ENCODE measurements around the gene RSPH10B2. TPM values are rescaled to one million over a fixed set of nuclear protein-coding genes. Genes with fewer than 3 reads are reported as not detected.
"Not testable (repeated sequence)": the region's sequence is repeated elsewhere in the genome, so short reads cannot be mapped to it uniquely, and the experiment has no call there.

The RSPH10B2 gene
- polyA plus RNA-seq, 10 donors: 0.21 to 0.63 (median 0.40) TPM; not detected in 2

DNA sequence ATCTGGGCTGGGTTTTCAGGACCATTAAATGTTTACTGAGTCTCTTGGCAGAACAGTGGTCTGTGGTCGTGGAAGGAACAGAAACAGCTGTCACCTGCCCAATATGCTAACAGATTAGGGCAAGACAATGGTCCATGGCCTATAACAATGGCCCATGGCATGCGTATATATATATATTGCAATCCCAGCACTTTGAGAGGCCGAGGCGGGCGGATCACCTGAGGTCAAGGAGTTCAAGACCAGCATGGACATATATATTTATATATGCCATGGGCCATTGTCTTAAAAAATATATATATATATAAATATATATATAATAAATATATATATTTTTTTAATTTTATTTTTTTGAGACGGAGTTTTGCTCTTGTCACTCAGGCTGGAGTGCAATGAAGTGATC is 27.7 kb downstream of the RSPH10B2 start:
- DNase-seq: not testable (repeated sequence)

DNA sequence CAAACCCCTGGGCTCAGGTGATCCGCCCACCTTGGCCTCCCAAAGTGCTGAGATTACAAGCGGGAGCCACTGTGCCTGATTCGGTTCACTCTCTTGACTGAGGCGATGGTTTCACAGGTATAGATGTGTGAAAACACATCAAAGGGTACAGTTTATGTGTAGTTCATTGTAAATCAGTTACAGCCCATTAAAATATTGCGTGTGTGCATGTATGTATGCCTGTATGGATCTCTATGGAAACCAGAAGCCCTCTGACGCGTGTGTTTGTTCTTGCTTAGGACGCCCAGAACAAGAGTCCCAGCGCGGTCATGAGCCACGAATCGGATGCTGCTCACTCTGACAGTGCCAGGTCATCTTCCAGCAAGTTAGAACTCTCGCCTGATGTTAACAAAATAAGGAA is 35.5 kb downstream of the RSPH10B2 start:
- DNase-seq: not testable (repeated sequence)

DNA sequence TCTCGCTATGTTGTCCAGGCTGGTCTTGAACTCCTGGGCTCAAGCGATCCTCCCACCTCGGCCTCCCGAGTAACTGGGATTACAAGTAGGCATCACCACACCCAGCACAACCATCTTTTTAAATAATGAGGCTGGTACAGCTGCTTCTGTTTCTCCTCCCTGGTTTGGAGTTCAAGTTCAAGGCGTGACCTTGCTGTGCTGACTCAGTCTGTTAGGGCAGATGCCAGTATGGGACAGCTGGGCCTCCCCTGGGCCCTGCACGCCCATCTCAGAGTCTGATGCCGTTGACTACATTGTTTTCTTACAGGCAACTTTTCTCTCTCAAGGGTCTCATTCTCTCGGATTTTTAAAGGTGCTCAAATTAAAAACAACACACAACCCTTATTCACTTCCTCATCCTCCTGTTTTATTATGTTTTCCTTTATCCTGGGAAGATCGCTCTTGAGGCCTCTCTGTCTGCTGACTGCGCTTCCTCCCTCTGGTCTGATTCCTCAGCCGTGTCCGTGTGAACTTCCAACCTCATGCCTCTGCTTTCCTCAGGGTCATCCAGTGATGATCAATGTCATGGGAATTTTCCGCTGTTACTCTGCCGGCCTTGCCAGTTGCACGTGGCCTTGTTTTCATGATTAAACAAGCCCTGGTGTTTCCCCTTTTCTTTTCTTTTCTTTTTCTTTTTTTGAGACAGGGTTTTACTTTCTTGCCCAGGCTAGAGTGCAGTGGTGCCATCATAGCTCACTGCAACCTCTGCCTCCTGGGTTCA is 38.4 kb downstream of the RSPH10B2 start:
- peak in 1 of 3 donors; percentile 8 for DNase-seq

DNA sequence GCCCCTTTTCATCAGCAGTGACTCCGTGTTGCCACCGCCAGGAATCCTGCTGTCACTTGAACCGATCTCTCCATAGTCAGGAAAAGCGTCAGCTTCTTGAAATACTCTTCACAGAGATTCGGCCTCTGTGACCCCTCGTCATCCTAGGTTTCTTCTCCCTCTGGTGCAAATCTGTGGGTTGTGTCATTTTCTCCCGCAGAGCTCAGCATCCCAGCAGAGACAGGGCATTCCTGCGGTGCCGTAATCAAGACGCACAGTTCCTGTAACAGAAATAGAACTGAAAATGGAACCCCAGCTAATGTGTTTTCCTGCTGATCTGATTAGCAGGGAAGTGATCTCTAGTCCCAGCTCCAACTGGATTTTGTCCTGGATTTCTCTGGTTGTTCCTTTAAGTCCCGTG is 40.4 kb downstream of the RSPH10B2 start:
- DNase-seq: not testable (repeated sequence)

DNA sequence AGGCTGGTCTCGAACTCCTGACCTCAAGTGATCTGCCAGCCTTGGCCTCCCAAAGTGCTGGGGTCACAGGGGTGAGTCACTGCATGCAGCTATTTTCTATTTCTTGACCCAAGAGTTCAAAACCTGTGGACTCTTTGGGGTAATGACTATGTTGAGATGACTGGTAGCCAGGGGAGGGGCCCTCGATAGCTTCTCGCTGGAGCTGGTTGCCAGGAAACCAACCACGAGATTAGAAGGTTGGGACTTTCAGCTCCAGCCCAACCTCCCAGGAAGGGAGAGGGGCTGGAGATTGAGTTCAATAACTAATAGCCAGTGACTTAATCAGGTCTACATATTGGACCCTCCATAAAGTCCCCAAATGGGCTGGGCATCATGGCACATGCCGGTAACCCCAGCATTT is 43.3 kb downstream of the RSPH10B2 start:
- not testable (repeated sequence) for DNase-seq

DNA sequence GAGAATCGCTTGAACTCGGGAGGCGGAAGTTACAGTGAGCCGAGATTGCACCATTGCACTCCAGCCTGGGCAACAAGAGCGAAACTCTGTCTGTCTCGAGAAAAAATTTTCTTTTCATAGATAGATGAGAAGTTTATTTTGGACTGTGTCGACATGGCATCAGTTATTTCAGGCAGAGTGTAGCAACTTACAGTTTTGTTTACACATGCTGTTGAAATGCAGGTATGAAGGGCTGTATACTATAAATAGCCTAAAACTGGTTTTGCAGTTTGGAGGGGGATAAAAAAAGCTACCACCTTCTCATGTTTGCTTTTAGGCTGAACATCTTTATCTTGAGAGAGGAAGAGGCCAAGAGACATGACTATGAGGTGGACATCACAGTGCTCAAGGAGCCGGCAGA is 44.1 kb downstream of the RSPH10B2 start:
- DNase-seq: not testable (repeated sequence)

DNA sequence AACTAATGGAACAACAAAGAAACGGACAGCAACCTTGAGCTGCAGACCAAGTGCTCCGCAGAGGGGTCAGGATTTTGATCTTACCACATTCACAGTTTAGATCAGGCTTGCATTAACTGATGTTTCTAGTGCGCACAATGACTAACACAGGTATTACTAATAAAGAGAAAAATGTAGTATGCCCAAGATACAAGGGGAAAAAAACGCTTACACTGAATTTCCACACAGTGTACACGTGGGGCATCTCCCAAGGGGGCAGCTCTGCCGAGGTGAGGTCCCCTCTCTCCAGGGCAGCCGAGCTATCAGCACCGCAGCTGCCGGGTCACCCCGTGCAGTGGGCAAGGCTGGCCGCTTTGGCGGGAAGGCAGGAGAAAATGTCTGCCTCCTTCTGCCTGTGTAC is 46.0 kb downstream of the RSPH10B2 start:
- not testable (repeated sequence) for DNase-seq

DNA sequence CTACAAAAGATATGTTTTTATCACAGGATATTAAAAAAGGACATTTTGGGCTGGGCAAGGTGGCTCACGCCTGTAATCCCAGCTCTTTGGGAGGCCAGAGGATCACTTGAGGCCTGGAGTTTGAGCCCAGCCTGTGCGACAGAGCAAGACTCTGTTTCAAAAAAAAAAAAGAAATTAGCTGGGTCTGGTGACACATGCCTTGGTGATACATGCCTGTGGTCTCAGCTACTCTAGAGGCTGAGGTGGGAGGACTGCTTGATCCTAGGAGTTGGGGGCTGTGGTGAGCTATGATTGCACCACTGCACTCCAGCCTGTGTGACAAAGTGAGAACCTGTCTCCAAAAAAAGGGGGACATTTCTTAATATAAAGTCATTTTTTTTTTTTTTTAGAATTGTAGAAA is 46.4 kb downstream of the RSPH10B2 start:
- not testable (repeated sequence) for DNase-seq

DNA sequence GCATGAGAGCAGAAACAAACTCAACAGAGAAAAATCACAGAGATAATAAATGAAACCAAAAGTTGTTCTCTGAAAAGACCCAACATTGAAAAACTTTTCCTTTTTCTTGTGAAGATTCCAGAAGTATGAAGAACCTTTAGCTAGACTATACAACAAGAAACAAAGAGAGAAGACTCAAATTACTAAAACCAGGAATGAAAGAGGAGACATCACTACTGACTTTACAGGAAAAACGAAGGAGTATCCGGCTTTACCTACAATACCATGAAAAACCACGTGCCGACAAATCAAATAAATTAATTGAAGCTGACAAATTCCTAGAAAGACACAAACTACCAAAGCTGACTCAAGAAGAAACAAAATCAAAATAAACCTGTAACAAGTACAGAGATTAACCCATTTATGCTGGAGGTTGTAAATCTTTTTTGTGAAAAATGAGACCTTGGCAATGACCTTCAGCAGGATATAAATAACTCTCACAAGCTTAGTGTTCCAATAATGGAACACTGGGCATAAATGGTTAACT is 53.6 kb downstream of the RSPH10B2 start:
- not testable (repeated sequence) for DNase-seq

DNA sequence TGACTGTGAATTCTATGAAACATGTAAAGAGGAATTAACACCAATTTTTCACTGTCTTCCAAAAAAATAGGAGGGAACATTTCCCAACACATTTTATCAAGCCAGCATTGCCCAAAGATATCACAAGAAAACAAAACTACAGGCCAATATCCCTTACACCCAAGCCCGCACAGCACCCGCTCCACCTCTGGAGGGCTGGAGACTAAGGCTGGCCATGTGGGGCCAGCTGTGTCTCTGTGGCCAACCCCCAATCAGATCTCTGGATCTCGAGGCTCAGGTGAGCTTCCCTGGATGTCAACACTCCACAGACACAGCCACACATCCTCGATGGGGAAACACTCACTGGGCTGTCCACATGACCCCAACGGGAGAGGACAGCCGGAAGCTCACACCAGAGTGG is 54.1 kb downstream of the RSPH10B2 start:
- DNase-seq: not testable (repeated sequence)

DNA sequence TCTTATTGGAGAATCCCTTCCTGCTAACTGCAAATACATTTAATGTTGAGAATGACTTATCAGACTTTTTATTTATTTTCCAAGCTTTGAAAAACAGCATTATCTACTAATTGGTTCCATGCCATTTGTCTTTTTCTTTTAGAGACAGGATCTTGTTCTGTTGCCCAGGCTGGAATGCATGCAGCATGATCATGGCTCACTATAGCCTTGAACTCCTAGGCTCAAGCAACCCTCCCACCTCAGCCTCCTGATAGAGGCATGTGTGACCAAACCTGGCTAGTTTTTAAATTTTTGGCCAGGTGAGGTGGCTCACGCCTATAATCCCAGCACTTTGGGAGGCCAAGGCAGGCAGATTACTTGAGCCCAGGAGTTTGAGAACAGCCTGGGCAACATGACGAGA is 59.1 kb downstream of the RSPH10B2 start:
- DNase-seq: not testable (repeated sequence)

DNA sequence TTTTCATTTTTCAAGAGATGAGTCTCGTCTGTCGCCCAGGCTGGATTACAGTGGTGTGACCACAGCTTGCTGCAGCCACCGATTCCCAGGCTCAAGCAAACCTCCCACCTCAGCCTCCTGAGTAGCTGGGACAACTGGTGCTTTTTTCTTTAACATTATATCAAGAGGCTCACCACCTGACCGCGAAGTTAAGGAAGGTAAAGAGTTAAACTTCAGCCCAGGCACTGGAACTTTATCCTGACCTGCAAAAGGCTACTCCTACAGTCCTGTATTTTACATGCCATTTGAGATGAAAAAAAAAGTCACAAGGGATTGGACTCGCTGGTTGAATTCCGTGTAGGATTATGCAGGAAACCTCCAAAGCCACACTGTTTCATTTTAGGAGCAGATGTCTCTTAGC is 61.6 kb downstream of the RSPH10B2 start:
- not testable (repeated sequence) for DNase-seq

DNA sequence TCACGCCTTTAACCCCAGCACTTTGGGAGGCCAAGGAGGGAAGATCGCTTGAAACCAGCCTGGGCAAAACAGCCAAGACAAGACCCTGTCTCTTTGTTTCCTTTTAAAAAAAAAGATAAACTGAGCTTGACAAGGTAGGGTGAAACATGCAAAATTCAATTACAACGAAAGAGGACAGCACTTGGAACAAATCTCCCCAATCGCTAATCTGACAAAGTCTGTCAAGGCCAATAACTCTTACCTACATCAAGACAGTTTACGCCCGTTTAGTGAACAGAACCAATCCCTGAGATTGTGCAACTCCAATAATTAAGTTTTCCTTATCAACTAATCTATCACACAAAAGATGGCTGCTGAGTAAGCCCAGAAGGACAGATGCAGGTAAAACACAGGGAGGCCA is 67.7 kb downstream of the RSPH10B2 start:
- DNase-seq: not testable (repeated sequence)

DNA sequence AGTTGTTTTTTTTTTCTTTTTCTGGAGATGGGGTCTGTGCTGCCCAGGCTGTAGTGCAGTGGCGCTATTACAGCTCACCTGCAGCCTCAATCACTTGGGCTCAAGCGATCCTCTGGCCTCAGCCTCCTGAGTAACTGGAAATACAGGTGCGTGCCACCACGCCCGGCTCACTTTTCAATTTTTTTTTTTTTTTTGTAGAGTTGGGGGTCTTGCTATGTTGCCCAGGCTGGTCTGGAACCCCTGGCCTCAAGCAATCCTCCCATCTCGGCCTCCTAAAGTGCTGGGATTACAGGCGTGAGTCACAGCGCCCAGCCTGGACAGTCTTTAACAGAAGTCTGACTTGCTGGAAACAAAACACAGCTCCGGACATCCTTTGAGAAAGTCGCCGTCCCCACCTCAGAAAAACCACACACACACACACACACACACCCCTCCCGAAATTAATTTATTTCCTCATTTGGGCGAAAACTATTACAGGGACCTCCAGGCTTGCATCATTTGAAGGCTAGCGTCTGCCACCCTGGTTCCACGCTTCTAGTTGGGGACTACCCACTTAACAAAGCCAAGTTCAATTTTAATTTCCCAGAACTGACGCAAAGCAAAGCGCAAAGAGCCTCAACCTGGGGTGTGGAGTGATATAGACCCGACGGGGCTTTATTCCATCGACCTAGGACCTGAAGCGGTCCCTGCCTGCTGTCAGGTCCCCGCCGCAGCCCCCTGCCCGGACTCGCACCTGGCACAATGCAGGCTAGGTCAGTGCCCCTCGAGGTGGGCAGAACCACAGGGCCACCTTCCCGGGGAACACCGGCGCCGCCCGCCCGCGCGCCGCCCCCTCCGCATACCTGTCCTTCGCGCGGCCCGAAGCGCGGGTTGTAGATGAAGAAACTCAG is 71.6 kb downstream of the RSPH10B2 start:
- DNase-seq: not testable (repeated sequence)

DNA sequence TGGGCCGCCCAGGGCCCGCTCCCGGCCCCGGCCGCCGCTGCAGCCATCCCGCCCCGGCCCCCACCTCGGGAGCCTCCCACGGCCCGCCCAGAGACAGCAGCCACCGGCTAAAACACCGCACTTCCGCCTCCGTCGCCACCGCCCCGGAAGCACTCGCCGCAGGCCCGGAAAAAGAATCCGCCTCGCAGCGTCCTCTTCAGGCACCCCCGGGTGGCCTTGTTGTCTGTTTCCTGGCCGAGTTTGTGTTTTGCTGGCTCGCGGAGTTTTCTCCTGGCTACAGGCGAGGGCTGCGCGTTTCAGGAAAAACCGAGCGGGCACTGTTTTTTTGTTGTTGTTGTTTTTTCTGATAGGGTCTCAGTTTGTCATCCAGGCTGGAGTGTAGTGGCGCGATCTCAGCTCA is 72.2 kb downstream of the RSPH10B2 start, which contains the start of gene CCZ1B:
Gene CCZ1B (minus strand): TSS at position 125 of the 400 bp plus-strand sequence. CDS start 78 bp downstream, at position 47.
- peak; percentile 52 to 83 (median 81) for DNase-seq

DNA sequence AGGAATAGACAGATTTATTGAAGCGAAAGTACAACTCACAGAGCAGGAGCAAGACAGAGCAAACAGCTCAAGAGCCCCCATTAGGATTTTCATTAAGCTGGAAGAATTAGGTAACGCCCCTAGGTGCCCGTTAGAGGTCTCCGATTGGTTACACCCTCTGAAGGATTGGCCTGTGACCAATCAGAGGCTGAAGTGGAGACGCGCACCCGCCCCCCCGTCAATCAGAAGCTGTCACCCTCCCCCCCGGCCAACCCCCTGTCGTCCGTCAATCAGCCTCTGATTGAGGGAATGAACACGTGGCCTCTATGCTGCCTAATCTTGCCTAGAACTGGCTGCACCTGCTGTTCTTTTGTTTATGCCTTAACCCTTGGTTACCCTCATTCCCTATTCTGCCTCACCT is 73.3 kb downstream of the RSPH10B2 start:
- peak in 2 of 3 donors; percentile 16 to 19 for DNase-seq

DNA sequence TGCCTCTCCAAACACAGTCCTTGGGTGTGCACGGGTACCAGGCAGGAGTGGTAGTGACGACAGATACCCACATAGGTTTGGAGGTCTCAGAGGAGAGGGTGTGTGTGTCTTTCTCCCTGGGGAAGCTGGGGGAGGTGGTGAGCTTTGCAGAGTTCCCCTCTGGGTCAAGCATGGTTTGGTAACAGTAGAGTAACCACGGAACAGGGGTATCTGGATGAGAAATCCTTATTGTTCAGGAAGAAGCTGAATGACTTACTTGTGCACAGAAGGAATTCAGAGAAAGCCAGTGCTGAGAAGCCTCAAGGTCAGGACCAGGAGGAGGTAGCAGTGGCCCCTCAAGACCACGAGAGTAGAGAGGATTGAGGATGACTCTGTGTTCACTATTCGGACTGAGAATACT is 75.7 kb downstream of the RSPH10B2 start:
- DNase-seq: not testable (repeated sequence)

DNA sequence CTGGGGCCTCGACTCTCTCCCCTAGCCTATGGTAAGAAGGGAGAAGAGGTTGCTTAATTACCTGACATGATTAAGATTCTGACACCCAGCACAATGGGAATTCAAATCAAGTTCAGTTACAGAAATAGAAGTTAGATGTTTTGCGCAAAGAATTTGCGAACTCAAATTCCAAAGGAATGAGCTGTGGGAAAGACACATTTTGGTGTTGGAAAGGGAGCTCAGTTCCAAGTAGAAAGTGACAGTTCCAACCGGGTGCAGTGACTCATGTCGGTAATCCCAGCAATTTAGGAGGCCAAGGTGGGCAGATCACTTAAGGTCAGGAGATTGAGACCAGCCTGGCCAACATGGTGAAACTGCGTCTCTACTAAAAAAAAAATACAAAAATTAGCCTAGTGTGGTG is 76.1 kb downstream of the RSPH10B2 start:
- not testable (repeated sequence) for DNase-seq

DNA sequence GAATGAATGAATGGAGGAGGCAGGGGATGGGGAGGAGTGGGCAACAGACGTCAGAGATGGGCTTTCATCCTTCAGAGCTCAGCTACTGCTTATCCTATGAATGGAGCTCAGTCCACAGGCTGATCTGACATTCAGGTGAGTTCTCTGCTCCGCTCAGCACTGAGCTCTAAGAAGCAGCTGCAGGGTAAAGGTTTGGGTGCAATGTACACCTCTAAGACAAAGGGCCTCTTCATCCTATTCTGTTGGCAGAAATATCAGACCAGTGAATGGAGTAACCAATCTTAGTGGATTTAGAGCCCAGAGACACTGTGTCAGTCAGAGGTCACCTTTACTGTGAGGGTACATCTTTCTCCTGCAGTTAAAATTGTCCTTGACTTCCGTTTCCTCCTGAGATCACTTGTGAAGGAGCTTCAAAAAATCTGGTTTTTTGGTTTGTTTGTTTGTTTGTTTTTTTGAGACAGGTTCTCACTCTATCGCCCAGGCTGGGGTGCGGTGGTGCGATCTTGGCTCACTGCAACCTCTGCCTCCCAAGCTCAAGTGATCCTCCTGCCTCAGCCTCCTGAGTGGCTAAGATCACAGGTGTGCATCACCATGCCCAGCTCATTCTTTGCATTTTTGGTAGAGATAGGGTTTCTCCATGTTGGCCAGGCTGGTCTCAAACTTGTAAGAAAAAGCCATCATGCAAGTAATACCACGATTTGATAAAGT is 77.3 kb downstream of the RSPH10B2 start:
- DNase-seq: no peak

DNA sequence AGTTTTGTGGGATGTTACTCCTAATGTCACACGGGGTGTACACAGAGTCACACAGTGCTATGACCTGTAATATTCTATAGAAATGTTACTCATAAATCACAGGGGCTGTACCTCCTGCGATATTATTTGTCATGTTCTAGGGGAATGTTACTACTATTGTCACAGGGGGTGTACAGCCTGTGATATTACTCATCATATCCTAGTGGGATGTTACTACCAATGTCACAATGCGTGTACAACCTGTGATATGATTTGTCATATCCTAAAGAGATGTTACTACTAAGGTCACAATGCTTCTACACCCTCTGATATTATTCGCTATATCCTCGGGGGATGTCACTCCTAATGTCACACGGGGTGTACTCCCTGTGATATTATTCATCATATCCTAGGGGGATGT is 79.7 kb downstream of the RSPH10B2 start:
- no peak for DNase-seq

DNA sequence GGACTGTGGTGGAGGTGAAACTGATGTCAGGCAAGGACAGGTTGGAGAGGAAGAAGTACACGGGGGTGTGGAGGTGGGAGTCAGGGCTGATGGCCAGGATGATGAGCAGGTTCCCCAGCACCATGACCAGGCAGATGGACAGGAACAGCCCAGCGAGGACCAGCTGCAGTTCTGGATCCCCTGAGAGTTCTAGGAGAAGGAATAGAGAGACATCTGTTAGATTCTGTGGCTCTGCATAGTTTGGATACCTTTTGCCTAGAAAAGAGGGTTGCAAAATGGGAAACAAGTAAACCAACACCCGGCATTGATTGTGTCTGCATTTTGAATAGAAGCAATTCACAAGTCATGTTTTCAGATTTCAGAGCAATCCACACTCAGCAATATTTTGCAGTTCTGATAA is 81.6 kb downstream of the RSPH10B2 start:
- DNase-seq: not testable (repeated sequence)

DNA sequence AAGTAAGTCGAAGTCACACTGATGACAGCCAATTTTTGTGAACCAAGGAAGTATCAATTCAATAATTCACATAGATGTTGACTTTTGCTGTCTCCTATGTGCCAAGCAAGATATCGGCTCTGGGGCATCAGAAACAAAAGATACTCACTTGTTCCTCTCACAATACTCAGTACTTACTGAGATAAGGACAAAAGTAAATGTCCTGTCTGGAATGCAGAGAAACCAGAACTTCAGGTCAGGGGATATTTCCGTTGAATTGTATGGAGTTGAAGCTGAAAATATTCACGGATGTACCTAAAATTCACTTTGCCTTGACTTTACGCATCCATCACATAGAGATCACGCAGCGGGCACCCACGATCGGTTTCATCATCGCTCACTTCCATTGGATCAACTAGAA is 83.2 kb downstream of the RSPH10B2 start:
- DNase-seq: not testable (repeated sequence)
